H9 (cell line): ENCODE data around the gene GLYR1. TPM values are rescaled to one million over a fixed set of nuclear protein-coding genes. Genes with fewer than 3 reads are reported as not detected.
A peak's percentile ranks its signal among the peaks of the same experiment; 100 is the strongest.

Experiments
- DNase-seq: peaks from one replicate; pipeline ENCODE4 v3.0.0-alpha.2; 2017
- H2AFZ ChIP-seq: one replicate; pipeline ENCODE4 v1.6.1; 2013; ENCODE audit warnings: mild to moderate bottlenecking, low read length, control low read depth, moderate library complexity
- H2AK5ac ChIP-seq: 2 replicates; pipeline ENCODE4 v1.6.1; 2013; ENCODE audit warnings: low read length, control low read depth, mixed read lengths; ENCODE audit not compliant: insufficient read length
- H2BK120ac ChIP-seq: one replicate; pipeline ENCODE4 v1.6.1; 2013; ENCODE audit warnings: low read depth, mild to moderate bottlenecking, low read length, control low read depth, inconsistent platforms; ENCODE audit not compliant: poor library complexity, severe bottlenecking
- H2BK12ac ChIP-seq: 2 replicates; pipeline ENCODE4 v1.6.1; 2013; ENCODE audit warnings: low read length, control low read depth, mixed read lengths, low read depth; ENCODE audit not compliant: insufficient read length
- H2BK15ac ChIP-seq: 2 replicates; pipeline ENCODE4 v1.6.1; 2013; ENCODE audit warnings: low read depth, low read length, control low read depth
- H2BK20ac ChIP-seq: one replicate; pipeline ENCODE4 v1.6.1; 2013; ENCODE audit warnings: low read depth, mild to moderate bottlenecking, low read length, control low read depth, inconsistent platforms; ENCODE audit not compliant: poor library complexity, severe bottlenecking
- H2BK5ac ChIP-seq: 2 replicates; pipeline ENCODE4 v1.6.1; 2013; ENCODE audit warnings: low read length, control low read depth, mixed read lengths; ENCODE audit not compliant: insufficient read length
- H3K14ac ChIP-seq: 2 replicates; pipeline ENCODE4 v1.6.1; 2013; ENCODE audit warnings: low read length, control low read depth; ENCODE audit not compliant: insufficient read depth
- H3K18ac ChIP-seq: 2 replicates; pipeline ENCODE4 v1.6.1; 2013; ENCODE audit warnings: low read depth, mild to moderate bottlenecking, mixed read lengths, low read length, control low read depth; ENCODE audit not compliant: insufficient read length
- H3K23ac ChIP-seq: 2 replicates; pipeline ENCODE4 v1.6.1; 2013; ENCODE audit warnings: low read length, control low read depth, mixed read lengths, low read depth; ENCODE audit not compliant: insufficient read length
- H3K23me2 ChIP-seq: 2 replicates; pipeline ENCODE4 v1.6.1; 2013; ENCODE audit warnings: low read depth, mild to moderate bottlenecking, mixed read lengths, low read length, control low read depth; ENCODE audit not compliant: insufficient read length, poor library complexity, severe bottlenecking
- H3K27ac ChIP-seq: 2 replicates; pipeline ENCODE4 v1.5.1; 2013; ENCODE audit warnings: low read length, control low read depth, mixed read lengths, low read depth; ENCODE audit not compliant: insufficient read length
- H3K27me3 ChIP-seq: 2 replicates; pipeline ENCODE4 v1.6.1; 2013; ENCODE audit warnings: low read length, control low read depth, inconsistent platforms; ENCODE audit not compliant: insufficient read depth
- H3K4ac ChIP-seq: 2 replicates; pipeline ENCODE4 v1.6.1; 2013; ENCODE audit warnings: low read depth, mild to moderate bottlenecking, control low read depth, inconsistent platforms, low read length, moderate library complexity
- H3K4me1 ChIP-seq: 2 replicates; pipeline ENCODE4 v1.6.1; 2013; ENCODE audit warnings: low read length, control low read depth, inconsistent platforms; ENCODE audit not compliant: insufficient read depth
- H3K4me2 ChIP-seq: 2 replicates; pipeline ENCODE4 v1.6.1; 2013; ENCODE audit warnings: low read length, control low read depth, mixed read lengths; ENCODE audit not compliant: insufficient read length, insufficient read depth
- H3K56ac ChIP-seq: 2 replicates; pipeline ENCODE4 v1.6.1; 2013; ENCODE audit warnings: low read depth, mild to moderate bottlenecking, mixed read lengths, low read length, control low read depth; ENCODE audit not compliant: insufficient read length
- H3K79me1 ChIP-seq: 2 replicates; pipeline ENCODE4 v1.6.1; 2013; ENCODE audit warnings: low read depth, mild to moderate bottlenecking, moderate library complexity, low read length, control low read depth, inconsistent platforms; ENCODE audit not compliant: insufficient read depth, poor library complexity, severe bottlenecking
- H3K79me2 ChIP-seq: 2 replicates; pipeline ENCODE4 v1.6.1; 2013; ENCODE audit warnings: low read length, control low read depth, inconsistent platforms; ENCODE audit not compliant: insufficient read depth
- H3K9ac ChIP-seq: 2 replicates; pipeline ENCODE4 v1.6.1; 2013; ENCODE audit warnings: low read length, control low read depth, mixed read lengths; ENCODE audit not compliant: insufficient read length; ENCODE audit errors: extremely low read depth
- H3K9me3 ChIP-seq: one replicate; pipeline ENCODE4 v1.6.1; 2013; ENCODE audit warnings: low read depth, low read length, inconsistent platforms; ENCODE audit not compliant: control insufficient read depth
- H3T11ph ChIP-seq: one replicate; pipeline ENCODE4 v1.6.1; 2013; ENCODE audit warnings: mild to moderate bottlenecking, low read length, control low read depth, inconsistent platforms
- H4K20me1 ChIP-seq: one replicate; pipeline ENCODE4 v1.6.1; 2013; ENCODE audit not compliant: control insufficient read depth, insufficient read length, insufficient read depth
- H4K5ac ChIP-seq: 2 replicates; pipeline ENCODE4 v1.6.1; 2013; ENCODE audit warnings: low read depth, mild to moderate bottlenecking, mixed read lengths, low read length, control low read depth; ENCODE audit not compliant: insufficient read length
- H4K8ac ChIP-seq: replicated peaks from 2 replicates; pipeline ENCODE4 v1.6.1; 2013; ENCODE audit warnings: low read length, control low read depth, mixed read lengths, low read depth; ENCODE audit not compliant: insufficient read length
- H4K91ac ChIP-seq: 2 replicates; pipeline ENCODE4 v1.6.1; 2013; ENCODE audit warnings: low read depth, mild to moderate bottlenecking, moderate library complexity, mixed read lengths, low read length, control low read depth; ENCODE audit not compliant: insufficient read length
- H3K27ac Mint-ChIP-seq, 3 experiments: 2 replicates in 2 of 3; 3 replicates in 1 of 3; pipeline ENCODE4 v1.8.0; 2020 to 2021; ENCODE audit warnings: mixed read lengths in 3 of 3, mild to moderate bottlenecking in 1 of 3, moderate library complexity in 1 of 3
- H3K27me3 Mint-ChIP-seq: 2 replicates; pipeline ENCODE4 v1.8.0; 2021; ENCODE audit warnings: low read depth, mild to moderate bottlenecking, moderate library complexity, mixed read lengths
- H3K36me3 Mint-ChIP-seq, 3 experiments: 2 replicates in 2 of 3; 3 replicates in 1 of 3; pipeline ENCODE4 v1.8.0; 2020 to 2021; ENCODE audit warnings: low read depth in 3 of 3, mixed read lengths in 3 of 3; ENCODE audit not compliant: insufficient read depth in 1 of 3
- H3K4me1 Mint-ChIP-seq, 2 experiments: 2 replicates each; pipeline ENCODE4 v1.8.0; 2020; ENCODE audit warnings: mixed read lengths in 2 of 2
- H3K4me3 Mint-ChIP-seq, 2 experiments: 2 replicates in 1 of 2; 3 replicates in 1 of 2; pipeline ENCODE4 v1.8.0; 2020 to 2021; ENCODE audit warnings: mild to moderate bottlenecking in 2 of 2, mixed read lengths in 2 of 2, moderate library complexity in 1 of 2
- H3K9me3 Mint-ChIP-seq, 2 experiments: 2 replicates in 1 of 2; 3 replicates in 1 of 2; pipeline ENCODE4 v1.8.0; 2020; ENCODE audit warnings: mild to moderate bottlenecking in 2 of 2, mixed read lengths in 2 of 2, moderate library complexity in 1 of 2
- CTCF ChIP-seq: fragments of 200-600 bp; sonication (generic); conservative IDR thresholded peaks from 3 replicates; pipeline ENCODE4 v1.8.0; 2021; ENCODE audit warnings: antibody characterized with exemption, mild to moderate bottlenecking
- WGBS: extraction: QIAGEN DNeasy Blood & Tissue Kit; methylation state at CpG from one replicate; pipeline ENCODE4 v1.1.7; 2013; ENCODE audit warnings: missing lambda C conversion rate, low lambda C conversion rate, mixed read lengths; ENCODE audit not compliant: insufficient read length; ENCODE audit errors: extremely low coverage; 5-methylcytosine and 5-hydroxymethylcytosine counted together
- total RNA-seq: library from RNA; stranded (reverse); gene quantifications from 2 replicates; pipeline ENCODE4 v1.2.1, GENCODE V29; 2021

GLYR1 gene
- total RNA-seq, 1 experiment from 2014 or later, result 114 TPM

DNA sequence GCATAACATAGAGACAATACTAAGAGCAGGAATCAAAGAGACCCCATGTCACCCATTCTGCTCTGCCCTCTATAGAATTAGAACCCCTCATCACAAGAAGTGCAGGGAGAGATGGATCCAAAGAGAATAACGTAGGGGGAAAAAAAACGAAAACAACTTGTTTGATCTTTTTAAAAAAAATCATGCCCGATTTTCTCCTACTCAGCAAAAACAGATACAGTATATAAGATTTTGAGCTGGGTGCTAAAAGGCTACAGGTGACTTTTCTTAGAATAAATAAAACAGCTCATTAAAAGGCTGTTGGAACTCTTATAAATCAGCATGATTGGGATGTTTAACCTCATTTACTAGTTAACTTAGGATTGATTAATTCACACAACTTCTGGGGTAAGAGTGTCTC lies 17.6 kb upstream of the GLYR1 start:
- Histone ChIP-seq H2AFZ (no peak overlapping the region), H3K79me1 (no peaks in the 10 kb centered on the region), H3K4me1 (no peaks in the 10 kb centered on the region), H3K27ac (no peak overlapping the region), H3K23me2 (no peaks in the 10 kb centered on the region), H4K8ac (no peak overlapping the region), H4K5ac (no peak overlapping the region), H3K79me2 (peaks cover 5% of the 10 kb centered on the region; the same call in 1 of the 2 replicates), H3K9me3 (no peaks in the 10 kb centered on the region), H2BK120ac (no peak overlapping the region), H2BK20ac (no peak overlapping the region), H3K9ac (no peak overlapping the region), H3K4ac (no peak overlapping the region), H3T11ph (no peak overlapping the region), H4K20me1 (no peaks in the 10 kb centered on the region), H3K23ac (no peak overlapping the region), H3K27me3 (no peaks in the 10 kb centered on the region), H4K91ac (no peak overlapping the region), H2BK12ac (no peak overlapping the region), H2BK5ac (no peak overlapping the region), H2BK15ac (no peak overlapping the region), H3K4me2 (no peak overlapping the region), H2AK5ac (no peak overlapping the region), H3K14ac (no peak overlapping the region), H3K18ac (no peak overlapping the region), H3K56ac (no peak overlapping the region)
- no peaks in the 10 kb centered on the region; the same call in 1 of the 2 replicates for H3K27me3 Mint-ChIP-seq
- H3K27ac Mint-ChIP-seq, result peak overlapping the region in 2 of 3 experiments; percentile 14 to 22; a peak in 1 of 7 replicates
- H3K9me3 Mint-ChIP-seq, result no peaks in the 10 kb centered on the region
- no peak for TF ChIP-seq CTCF
- no CpG with 5 or more reads among the region's 3 CpGs for WGBS
- peaks cover 0 to 4% of the 10 kb centered on the region in 2 experiments; a peak in 2 of 4 replicates for H3K4me1 Mint-ChIP-seq
- peaks cover 13 to 51% (median 39%) of the 10 kb centered on the region in 3 experiments; a peak in 6 of 7 replicates for H3K36me3 Mint-ChIP-seq
- DNase-seq, result no peak
- H3K4me3 Mint-ChIP-seq, result no peak overlapping the region
